ENCODE measurements around the gene NPW.
"Not testable (repeated sequence)": the region's sequence is repeated elsewhere in the genome, so short reads cannot be mapped to it uniquely, and the experiment has no call there.

Gene NPW

DNA sequence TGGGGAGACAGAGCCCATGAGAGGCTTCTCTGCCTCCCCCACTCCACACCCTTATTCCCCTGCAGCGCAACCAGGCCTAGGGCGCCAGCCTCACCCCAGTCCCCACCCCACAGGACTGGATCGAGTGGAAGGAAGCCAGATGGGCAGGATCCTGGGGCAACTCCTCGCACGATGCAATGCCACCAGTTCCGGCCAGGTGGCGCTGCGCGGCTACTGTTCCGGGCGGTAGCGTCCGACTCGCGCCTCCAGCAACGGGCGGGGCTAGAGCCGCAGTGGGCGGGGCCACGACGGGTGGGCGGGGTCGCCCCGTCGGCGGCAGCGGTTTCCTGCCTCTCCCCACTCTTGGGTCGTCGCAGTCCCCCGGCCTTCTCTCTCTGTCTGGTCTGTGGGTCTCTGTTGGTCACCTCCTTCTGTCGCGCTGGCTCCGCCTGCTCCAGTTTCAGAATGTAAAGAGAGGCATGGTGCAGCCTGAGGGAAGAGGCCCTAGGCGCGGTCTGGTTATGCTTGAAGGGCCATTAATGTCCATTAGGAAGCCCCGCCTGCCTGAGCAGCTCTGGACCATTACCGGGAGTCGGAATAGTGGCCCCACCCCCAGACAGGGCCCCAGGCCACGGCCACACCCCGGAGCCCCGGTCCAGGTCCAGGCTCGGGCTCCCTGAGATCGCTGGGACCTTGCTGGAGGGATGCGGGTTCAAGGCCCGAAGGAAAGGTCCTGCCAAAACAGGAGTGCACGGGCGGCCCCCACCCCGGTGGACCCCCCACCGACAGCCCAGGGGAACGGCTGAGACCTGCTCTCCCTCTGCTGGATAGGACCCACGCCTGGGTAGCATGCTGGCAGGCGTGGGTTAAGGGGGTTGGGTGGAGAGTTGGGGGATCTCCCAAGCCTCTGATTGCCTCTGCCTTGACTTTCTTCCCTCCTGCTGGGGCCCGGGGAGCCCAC is 3.8 kb downstream of the NPW start:
- peak; percentile 90 to 97 for DNase-seq

DNA sequence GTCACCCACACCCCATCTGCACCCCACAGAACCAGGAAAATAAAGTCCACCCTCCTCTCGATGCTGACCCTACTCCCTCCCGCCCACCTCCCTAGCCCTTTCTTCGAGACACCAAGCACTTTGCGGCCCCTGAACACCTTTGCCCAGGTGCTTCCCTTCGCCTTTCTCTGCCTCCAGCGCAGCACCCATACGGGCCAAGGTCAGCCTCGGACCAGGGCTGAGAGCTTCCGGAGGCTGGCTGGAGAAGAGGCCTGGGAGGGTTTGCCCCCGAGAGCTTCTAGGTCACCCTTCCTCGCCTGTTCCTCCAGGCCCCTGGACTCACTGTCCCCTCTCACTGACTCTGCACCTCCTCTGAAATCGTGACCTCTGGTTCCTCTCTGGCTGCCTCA is 4.4 kb downstream of the NPW start:
- DNase-seq, result no peak

DNA sequence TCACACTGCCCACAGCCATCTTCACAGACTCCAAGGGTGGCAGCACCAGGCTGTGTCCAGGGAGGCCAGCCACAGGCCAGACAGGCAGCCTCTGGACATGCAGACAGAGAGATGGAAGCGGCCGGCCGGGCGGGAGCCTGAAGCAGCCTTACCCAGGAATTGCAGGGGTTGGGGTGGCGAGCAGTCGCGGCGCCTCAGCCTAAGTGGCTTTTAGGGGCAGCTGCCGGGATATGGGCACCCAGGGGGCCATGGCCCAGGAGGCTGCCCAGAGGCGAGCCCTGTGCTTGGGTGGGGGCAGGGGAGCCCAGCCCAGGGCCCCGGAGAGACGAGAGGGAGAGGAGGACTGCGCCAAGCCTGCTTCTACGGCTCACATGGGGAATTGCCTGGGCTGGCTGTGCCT is 5.7 kb downstream of the NPW start:
- no peak for DNase-seq

DNA sequence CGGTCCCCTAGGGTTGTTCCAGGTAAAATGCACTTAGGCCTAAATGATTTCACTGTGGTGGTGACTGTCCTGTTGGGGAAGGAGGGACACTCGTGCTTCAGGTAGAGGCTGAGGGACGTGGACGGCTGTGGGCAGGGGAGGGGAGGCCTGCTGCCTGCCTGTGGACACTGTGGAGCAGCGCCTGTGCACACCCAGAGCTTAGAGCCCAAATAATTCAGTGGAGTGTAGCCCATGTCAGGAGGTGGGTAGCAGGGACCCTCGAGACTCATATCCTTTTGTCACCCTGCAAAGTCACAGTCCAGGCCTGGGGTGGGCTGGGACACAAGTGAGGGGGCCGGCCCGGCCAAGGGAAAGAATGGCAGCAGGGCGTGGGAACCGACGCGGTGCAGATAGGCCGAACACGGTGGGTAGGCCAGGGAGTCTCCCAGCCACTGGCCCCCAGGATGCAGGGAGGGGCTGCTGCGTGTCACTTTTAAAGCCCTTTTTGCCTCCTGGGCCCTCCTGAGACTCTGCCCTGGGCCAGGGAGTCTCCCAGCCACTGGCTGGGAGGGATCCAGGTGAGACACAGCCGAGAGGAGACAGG is 6.4 kb downstream of the NPW start:
- no peak for DNase-seq

DNA sequence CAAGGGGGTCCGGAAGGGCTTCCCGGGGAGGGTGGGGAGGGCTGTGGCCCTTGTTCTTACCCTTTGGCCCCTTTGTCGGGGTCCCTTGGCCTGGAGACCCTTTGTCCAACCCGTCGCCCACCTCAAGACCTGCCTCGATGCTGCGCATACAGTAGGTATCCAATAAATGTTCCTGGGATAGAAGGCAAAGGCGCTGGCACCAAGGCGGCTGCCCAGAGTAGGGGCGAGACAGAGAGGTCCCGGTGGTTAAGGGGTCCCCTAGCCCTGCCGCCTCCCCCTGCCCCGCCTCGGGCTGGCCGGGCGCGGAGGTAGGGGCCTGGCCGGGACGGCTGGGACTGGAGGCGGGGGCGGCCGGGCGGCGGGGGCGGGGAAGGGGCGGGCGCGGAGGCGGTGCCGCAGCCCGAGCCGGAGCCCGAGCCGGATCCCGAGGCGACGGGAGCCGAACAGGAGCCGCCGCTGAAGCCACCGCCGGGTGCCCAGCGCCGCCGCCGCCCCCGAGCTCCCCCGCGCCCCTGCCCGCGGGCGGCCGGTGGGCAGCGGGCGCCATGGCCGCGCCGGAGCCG is 7.0 kb downstream of the NPW start, which contains the start of gene NHERF2:
Gene NHERF2 (plus strand): TSS at position 442 of the 563 bp plus-strand sequence. CDS start 104 bp downstream, at position 546.
- peak in 1 of 2 donors; percentile 24 for DNase-seq

DNA sequence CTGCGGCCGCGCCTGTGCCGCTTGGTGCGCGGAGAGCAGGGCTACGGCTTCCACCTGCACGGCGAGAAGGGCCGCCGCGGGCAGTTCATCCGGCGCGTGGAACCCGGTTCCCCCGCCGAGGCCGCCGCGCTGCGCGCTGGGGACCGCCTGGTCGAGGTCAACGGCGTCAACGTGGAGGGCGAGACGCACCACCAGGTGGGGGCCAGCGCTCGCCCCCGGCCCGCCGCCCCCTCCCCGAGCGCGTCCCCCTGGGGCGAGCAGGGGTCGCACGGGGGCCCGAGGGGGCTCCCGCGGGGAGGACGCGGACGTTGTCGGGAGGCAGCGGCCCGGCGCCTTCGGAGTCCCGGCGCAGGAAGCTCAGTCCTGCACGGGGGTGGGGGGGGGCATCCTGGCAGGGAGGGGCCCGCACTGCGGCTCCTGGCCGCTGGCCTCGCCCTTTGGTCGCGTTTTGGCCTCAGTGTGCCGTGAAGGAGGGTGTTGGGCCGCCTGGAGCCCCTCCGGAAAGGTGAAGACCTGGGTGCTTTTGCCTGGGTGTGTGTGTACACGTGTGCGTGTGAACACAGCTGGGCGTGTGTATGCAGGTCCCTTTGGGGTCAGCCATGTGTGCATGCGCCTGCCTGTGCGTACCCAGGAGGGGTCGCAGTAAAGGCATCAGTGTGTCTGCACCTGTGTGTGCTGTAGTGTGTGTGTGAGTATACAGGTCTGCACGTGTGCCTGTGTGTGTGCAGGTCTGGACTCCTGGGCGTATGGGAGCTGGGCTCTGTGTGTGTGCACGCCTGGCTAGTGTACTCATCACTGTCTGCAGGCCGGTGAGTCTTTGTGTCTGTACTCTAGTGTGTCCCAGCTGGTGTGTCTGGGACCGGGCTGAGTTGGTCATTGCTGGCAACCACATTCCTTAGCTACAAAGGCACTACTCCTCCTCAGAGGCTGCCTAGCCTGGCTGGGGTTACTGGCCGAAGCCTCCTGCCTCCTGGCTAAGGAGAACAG is 7.7 kb downstream of the NPW start:
- DNase-seq, result peak in 1 of 2 donors; percentile 16

DNA sequence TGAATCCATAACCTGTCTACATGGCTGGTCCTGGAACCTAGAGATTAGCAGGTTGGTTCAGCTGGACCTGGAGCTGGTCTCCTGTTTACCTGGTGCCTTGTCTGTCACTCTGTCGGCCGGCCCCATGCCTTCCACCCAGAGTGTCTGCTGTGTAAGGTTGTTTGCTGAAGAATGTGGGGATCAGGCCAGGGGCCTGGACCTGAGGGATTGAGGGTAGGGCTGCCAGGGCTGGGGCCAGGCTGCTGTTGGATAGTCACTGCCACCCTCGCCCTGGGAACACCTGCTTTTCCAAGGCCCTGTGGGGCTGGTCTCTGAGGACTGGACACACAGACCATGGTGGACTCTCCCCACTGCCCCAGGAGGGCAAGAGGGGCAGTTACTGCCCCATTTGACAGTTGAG is 8.6 kb downstream of the NPW start:
- no peak for DNase-seq

DNA sequence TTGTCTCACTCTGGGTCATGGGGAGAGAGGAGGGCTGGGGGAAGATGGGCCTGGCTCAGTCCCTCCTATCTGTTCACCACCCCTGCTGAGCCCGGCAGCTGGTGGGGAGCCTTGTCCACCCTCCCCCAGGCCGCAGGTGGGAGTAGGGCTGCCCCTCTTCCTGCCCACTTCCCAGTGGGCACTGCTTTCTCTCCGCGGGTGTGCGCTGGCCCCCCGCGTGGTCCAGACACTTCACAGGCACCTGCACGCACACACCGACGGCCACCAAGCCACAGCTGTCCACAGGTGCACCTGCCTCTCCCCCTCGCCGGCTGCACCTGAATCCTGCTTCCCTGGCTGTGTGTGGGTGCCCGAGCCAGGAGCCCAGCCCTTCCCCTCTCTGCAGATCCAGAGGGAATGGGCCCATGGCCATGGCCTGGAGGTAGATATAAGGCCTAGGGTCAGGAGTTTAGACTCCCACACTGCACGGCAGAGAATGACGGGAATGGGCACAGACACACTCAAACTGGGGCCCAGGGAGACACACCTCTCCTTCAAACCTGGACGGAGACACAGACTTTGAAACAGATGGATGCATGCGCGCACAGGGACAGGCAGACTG is 9.1 kb downstream of the NPW start:
- no peak for DNase-seq

DNA sequence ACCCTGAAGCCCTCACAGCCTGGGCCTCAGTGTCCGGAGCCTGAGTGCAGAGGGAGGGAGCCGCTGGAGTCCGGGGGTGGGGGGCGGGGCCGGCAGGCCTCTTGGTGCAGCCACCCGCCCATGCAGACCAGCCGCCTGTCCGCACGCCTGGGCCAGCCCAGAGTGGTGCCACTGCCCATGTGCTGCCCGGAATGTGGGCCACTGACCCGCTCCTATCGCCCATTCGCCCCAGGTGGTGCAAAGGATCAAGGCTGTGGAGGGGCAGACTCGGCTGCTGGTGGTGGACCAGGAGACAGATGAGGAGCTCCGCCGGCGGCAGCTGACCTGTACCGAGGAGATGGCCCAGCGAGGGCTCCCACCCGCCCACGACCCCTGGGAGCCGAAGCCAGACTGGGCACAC is 9.8 kb downstream of the NPW start:
- no peak for DNase-seq

DNA sequence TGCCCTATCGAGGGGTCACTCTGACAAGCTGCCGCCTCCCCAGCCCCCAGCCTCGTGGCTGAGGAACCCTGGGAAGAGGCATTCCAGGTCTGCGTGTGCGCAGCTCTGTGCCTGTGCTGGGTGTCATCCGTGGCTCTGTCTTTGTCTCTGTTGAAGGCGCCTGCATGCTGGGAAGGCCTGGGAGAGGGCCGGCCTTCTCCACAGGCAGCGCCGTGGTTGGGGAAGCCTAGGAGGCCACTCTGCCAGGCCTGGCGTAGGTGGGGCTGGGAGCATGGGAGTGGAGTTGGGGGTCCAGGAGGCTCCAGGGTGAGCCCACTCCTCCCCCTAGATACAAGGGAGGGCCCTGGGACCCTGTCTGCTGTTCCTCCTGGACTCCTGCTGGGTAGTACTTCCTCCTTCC is 10.5 kb downstream of the NPW start:
- DNase-seq, result no peak

DNA sequence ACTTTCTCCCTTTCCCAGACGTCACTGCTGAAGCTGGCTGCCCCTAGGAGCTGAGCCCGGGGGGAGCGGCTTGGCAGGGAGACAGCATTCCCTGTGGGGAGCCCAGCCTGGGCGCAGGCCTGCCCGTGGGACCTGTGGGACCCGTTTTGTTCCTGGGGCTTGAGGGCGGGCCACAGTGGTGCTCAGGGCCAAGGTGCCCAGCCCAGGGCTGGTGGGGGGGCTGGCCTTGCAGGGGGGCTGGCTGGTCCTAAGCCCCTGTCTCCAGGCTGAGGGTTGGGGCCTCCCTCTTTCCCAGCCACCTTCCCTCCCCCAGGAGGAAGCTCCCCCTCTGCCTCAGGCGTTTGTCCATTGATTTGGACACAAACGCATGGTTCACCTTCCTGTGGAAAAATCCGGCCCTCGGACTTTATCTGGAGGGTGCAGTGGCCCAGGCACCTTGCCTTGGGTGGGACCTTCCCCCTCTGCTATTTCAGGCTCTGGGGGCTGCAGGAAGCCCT is 11.5 kb downstream of the NPW start:
- DNase-seq, result no peak

DNA sequence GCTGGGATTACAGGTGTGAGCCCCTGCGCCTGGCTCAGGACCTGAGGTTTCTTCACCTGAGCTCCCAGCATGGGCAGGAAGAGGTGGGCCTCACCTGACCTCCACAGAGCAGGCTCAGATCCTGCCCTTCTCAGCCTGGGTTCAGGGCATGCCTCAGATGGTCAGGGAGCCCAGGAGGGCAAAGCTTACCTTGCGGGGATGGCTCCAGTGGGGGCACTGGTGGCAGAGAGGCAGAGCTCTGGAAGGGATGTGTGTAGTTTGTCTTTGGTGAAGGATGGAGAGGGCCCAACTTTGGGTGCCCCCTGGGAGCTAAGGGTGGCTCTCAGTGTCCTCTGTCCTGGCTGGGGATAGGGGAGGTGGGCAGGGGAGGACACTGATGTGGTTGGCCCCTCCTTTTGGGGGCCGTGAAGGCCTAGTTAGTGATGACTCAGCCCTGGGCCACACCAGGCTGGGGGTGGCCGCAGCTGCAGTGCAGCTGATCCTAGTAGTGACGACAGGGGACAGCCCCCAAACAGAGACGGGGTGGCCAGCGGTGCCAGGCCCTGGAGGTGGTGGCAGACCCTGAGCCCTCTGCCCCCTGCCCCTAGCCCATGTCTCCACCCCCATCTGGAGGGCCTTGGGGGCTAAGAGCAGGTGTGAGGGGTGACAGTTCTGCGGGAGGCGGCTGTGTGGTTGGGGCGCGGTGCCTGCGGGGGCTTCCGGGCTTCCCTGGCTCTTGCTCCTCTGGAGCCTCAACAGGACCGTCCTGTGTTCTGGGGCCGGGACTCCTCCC is 12.9 kb downstream of the NPW start:
- DNase-seq, result no peak

DNA sequence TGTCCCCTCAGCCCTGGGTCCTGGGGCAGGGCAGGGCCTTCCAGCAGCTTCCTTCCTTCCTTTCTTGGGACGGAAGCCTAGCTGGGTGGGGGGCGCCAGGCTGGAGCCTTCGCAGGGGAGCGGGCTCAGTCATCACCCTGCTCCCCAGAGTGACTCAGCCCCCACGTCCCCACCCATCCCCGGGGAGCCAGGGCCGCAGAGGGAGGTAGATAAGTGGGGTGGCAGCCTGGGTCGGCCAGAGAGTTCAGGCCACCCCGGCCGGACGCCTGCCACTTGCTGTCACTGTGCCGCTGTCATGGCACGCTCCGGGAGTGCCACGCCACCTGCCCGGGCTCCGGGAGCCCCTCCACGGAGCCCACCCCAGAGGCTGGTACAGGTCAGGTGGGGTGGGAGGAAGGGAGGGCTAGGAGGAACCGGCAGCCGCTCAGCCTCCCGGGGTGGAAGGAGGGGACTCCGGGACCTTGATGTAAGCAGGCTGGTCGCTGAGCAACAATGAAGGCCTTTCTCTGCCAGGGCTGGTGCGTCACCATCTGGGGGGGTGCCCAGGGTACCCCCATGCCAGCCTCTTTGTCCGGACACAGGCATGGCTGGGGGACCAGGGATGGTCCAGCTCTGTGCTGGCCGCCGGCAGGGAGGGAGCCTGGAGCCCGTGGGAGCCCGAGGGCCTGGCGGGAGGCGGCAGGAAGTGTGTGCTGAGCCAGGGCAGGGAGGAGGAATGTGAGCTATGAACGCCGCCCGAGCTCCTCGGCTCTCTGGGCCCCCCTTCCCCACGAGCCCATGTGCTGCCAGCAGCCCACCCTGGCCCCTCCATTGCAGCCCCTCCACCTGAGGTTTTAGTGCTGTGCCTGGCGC is 13.7 kb downstream of the NPW start:
- DNase-seq, result no peak

DNA sequence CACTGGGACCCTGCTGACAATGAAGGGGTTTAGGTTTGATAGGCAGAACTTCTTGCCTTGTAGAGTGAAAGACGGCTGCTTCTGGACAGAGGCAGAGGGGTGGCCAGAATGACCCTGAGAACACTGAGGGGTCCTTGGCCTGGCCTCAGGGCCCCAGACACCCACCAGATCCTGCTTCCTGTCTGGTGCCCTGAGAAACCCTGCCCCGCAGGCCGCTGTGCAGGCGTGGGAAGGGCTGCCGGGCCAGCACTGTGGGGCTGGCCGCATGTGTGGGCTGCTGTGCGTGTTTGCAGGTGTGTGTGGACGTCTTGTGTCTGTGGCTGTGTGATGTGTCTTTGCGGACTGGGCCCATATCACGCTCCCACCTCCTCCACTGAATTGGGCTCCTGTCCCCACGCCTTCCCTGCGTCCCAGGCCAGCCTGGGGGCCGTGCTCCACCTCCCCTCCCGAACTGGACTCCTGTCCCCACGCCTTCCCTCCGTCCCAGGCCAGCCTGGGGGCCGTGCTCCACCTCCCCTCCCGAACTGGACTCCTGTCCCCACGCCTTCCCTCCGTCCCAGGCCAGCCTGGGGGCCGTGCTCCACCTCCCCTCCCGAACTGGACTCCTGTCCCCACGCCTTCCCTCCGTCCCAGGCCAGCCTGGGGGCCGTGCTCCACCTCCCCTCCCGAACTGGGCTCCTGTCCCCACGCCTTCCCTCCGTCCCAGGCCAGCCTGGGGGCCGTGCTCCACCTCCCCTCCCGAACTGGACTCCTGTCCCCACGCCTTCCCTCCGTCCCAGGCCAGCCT is 14.5 kb downstream of the NPW start:
- not testable (repeated sequence) for DNase-seq

DNA sequence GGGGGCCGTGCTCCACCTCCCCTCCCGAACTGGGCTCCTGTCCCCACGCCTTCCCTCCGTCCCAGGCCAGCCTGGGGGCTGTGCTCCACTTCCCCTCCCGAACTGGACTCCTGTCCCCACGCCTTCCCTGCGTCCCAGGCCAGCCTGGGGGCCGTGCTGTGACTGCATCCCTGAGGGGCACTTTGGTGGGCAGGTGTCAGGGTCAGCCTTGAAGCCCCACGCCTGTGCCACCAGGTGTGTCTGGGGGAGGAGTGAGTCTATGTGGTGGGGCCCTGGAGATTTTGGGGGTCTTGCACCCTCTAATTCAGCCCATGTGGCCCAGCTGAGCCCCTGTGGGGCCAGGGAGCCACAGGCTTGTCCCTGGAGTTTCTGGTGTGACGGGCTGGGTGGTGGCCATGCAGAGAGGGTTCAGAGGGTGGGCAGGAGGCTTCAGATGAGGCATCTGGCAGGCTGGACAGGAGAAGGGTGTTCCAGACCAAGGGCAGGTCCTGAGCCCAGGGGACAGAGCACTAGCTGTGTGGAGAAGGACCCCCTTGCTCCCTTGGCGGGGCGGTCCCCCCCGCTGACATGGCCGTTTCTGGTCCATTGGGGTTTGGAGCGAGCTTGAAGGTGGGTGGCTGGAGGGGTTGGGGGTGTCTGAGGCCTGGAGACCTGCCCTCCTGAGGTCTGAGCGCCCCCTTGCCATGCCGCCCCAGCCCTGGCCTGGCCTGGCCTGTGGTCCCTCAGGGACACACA is 15.3 kb downstream of the NPW start:
- DNase-seq, result no peak

DNA sequence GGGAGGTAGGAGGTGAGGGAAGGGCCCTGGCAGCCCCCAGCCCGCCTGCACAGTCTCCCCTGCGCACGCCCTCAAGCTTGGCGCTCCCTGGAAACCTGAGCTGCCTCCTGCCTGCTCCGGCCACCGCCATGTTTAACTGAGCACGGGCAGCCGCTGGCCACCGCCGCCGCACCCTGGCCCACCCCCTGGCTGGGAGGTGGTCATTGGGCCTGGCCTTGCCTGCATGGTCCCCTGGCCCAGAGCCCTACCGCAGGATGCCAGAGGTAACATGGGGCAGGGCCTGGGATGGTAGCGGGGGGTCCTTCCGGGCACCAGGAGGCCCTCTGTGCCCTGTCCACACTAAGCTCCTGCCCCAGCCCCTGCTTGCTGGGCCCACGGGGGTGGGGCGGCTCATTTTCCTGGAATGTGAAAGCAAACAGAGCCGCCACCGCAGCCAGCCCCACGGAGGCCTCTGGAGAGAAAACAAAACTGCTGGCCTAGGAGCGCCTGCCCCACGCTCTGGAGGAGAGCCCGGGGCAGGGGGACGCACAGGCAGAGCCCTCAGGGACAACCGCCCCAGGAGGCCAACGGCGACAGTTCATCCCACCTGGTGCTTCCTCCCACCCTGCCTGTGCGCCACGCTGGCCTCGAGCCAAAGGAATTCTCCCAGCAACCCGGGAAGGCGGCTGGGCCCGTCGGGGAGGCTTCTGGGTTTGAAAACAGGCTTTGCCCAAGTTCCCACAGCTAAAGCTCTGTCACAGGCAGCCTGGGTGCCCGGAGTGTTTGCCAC is 16.0 kb downstream of the NPW start:
- DNase-seq, result no peak

DNA sequence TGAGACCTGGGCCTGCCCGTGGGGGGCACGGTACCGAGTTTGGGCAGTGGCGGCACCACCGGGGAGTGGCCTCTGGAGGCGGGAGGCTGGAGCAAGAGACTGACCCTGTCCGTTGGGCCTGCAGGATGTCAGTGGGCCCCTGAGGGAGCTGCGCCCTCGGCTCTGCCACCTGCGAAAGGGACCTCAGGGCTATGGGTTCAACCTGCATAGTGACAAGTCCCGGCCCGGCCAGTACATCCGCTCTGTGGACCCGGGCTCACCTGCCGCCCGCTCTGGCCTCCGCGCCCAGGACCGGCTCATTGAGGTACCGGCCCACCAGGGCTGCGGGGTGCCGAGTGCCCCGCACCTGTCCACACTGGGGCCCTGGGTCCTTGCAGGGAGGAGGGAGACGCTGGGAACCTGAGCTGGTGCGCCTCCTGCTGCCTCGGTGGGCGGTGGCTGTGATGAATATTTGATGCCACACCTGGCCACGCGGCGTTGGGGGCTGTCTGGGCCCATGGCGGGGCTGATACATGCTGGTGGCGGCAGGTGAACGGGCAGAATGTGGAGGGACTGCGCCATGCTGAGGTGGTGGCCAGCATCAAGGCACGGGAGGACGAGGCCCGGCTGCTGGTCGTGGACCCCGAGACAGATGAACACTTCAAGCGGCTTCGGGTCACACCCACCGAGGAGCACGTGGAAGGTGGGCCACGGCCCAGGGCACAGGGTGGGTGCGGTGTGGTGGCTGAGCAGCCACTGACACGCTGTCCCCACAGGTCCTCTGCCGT is 16.8 kb downstream of the NPW start:
- no peak for DNase-seq
